Measurements from ENCODE around the gene ABHD5.

ABHD5 gene

DNA sequence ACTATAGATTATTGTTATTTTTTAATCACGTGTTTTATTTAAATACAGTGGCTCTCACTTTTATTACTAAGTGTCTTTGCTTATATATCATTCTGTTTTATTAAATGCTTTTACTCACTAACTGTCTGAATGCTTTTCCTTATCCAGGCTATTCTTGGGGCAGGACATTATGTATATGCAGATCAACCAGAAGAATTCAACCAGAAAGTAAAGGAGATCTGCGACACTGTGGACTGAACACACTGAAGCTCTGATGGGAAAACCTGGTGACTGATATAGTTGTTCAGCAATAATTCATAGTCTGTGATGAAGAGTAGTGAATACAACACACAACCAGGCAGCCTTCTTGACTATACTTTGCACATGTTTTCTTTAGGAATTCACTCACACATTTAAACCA, 27.6 kb downstream of the ABHD5 start:
- no peak for DNase-seq (ENCODE audit: low read depth in 1 of 2, low spot score in 1 of 2)

DNA sequence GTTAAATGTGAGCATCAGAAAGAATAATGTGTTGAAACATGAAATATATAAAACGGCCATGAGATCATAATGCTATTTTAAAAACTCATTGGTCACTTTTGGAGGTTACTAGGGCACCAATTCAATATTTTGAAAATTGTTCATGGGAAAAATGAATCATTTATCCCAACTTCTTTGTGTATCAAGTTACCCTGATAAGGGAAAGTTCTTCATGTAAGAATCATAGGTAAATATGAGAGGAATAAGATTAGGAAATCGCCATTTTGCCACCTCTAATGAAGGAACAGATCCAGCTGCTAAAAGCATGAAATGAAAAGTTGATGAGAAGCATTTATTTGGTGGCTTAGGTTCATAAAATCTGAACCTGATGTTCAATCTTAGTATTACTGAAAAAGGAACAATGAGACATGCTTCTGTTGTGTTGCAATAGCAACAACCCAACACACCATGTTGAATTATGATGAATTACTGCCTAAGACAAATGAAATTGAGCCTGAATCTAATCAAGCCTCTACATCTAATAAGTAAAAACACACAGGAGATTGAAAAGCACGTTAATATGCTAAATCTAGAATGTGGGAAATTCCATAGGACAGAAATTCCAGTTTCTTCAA, 32.5 kb downstream of the ABHD5 start:
- no peak for DNase-seq (ENCODE audit: low read depth in 1 of 2, low spot score in 1 of 2)

DNA sequence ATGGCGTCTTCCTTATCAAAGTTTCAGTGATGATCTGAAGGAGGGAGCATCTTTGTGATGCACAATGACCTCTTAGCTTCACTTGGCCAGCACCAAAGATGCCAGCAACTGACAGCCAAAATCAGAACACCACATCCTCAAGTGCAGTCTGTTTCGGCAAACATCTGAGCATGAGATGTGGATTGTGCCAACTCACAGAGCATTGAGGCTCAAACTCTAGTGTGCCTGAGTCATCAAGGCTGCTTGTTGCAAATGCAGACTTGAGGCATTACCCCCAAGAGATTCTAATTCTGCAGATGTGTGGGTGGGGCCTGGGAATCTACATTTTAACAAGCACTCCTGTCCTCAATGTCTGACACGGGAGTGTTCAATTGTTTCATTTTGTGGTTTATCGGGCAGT, 35.8 kb downstream of the ABHD5 start:
- DNase-seq (ENCODE audit: low read depth in 1 of 2, low spot score in 1 of 2), result no peak

DNA sequence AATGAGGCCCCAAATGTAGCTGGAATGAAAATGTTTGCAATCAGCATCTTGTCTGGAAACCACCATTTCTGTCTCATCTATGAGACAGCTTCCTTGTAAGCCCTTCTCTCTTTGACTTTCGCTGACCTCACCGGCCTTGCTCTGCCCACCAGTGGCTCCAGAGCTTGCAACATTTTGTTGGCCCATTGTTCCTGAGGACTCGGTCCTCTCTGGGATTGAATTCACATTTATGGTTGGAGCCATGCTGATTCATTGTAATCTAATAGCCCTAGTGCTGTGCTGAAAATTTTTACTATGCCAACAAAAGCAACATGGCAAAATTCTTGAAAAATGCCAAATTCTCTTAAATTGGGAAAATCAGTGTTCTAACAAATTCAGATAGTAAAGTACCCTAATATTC, 37.2 kb downstream of the ABHD5 start:
- DNase-seq (ENCODE audit: low read depth in 1 of 2, low spot score in 1 of 2), result no peak

DNA sequence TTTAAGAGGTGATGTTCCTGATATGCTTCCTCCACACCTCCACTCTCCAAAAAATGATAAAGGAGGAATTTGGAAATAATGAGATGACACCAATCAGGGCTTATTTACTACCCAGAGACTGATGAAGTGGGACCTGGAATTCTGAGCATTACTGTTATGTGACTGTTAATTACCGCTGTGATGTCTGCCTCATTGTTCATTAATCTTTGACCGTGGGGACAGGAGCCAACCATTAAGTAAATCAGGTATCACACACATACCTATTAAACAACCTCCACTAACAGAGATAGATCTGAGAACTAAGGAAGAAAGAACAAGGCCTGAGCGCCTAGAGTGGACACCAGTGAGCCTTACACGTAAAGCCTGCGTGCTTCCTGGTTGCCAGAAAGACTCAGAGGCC, 37.7 kb downstream of the ABHD5 start:
- no peak for DNase-seq (ENCODE audit: low read depth in 1 of 2, low spot score in 1 of 2)

DNA sequence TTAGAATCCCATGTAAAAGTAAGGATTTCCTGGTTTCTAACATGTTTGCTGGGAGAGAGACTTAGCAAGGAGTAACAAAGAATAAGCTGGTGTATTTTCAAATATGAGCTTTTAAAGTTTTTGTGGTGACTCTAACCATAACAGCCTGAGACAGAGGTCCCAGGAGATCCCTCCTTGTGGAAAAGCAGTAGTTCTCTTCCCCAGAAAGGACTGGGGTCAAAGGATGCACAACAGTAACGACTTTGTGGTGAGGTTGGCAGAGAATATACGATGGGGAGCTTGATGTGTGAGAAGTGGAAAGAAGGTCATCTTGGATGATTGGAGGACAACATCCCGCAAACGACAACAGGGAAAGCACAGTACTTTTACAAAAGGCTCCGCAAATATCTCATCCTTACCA, 38.2 kb downstream of the ABHD5 start:
- DNase-seq (ENCODE audit: low read depth in 1 of 2, low spot score in 1 of 2), result no peak

DNA sequence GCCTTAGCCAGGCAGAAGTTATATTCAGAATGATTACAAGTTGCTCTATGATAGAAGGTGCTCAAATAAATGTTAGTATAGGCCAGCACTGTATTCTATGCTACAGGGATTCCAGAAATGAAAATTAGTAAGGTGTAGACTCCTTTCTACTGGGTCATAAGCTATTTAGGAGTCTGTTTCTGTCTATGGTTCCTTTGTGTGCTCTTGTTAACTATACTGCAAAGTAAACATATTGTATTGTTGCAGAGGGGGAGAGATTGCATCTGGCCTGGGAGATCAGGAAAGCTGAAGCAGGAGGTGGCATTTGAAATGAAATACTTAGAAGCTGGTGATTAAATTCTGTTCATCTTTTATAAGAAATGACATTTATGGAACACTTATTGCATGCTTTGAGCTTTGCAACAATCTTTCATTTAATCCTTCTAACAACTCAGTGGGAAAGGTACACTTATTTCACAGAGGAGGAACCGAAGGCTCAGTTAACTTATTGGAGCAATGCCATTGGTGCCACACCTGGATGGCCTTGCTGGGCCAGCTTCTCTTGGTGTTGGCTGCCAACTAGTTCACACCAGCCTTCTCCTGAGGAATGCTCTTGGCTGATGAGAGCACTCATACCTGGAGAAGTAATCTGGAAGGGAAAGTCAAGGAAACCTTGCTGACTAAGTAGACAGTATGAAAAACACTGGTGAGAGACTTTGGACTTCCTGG, 39.1 kb downstream of the ABHD5 start:
- DNase-seq (ENCODE audit: low read depth in 1 of 2, low spot score in 1 of 2), result no peak

DNA sequence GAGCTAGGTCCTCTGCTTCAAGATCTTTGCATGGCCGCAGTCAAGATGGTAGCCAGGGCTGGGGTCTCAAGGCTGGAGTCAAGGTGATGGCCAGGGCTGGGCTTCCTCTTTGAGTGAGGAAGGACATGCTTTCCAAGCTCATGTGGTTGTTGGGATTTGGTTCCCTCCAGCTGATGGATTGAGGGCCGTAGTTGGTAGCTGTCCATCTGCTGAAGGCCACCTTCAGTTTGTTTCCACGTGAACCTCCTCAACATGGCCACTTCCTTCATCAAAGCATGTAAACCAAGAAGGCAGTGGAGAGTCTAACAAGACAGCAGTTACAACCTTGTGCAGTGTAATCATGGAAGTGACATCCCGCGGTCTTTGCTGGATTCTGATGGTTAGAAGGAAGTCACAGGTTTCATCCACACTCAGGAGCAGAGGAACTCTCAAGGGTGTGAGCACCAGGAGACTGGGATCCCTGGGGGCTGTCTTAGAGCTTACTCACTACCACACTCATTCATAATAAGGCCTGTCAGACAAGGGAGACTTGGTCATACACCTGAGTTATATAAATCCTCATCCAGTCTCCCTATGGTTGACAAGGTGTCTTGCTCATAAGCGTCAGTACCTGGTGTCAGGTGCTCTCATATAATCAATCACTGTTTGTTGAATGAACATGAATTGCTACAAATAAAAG, 42.1 kb downstream of the ABHD5 start:
- no peak for DNase-seq (ENCODE audit: low read depth in 1 of 2, low spot score in 1 of 2)

DNA sequence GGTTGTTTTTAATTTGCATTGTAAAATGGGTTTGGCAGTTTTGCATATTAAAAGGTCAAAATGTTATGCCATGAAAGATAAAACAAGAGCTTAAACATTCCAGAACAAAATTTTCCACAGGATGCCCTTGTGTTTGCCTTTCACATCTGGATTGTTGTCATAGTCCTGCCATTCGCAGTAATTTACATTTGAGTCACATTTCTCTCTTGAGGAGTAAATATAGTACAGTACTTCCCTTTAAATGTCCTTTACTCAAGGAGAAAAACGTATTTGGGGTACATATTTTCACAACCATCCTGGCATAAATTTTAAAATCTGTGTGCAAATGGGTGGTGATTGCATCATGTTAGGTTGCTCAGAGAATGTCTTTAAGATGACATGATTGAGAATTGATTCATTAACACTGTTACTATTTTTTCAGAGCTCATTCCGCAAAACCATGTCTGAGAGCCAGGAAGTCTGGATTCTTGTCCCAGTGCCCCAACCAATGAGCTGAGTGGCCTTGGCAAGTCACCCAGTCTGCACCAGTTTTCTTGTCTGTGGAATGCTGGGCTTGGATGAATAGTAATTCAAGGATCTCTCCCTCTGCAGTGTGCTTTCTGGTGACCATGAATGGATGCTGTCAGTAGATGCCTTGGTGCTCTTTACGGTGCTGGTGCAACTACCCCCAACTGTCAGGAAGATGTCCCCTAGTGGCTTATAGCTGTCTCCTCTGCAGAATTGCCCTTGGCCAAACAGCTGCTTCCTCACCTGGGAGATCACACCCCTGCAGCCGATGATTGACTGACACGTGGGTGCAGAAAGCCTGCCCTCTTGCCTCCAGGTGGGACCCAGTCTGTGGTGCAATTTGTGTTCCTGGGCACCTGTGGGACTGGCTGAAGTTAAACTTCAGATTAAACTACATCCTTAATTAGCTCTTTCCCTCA, 43.0 kb downstream of the ABHD5 start:
- DNase-seq (ENCODE audit: low read depth in 1 of 2, low spot score in 1 of 2), result no peak

DNA sequence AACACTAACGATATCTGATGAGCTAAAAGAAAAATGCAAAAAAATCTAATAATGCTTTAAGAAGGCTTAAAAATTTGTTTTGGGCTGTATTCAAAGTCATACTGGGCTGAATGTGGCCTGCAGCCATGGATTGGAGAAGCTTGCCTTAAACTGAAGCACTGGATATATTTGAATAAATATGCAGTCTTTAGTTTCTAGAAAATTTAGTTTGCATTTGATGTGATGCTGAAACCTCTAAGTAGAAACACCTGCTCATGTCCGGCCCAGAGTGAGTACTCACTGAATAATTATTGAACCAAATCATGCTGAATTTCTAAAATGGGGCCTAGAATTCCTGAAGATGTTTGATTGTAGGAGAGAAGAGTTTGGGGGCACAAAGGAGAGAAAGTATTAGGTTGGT, 43.9 kb downstream of the ABHD5 start:
- no peak for DNase-seq (ENCODE audit: low read depth in 1 of 2, low spot score in 1 of 2)

DNA sequence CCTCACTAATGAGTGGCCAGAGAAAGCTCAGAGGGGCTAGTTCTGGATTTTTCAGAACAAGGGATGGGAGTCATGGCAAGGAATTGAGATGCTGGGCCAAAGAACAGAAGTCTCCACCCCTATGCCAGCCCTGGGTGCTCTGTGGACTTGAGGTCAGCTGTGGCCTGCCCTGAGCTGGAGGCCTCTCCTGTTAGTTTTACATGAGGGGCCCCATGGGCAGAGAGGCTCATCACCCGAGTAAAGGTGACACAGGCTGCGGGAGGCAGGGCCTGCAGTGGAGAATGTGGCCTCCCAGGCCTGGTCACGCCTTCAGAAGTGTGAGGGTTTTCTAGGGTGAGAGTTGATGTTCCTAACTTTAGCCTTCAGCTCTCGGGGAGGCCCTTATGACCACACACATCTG, 44.9 kb downstream of the ABHD5 start:
- no peak for DNase-seq (ENCODE audit: low read depth in 1 of 2, low spot score in 1 of 2)

DNA sequence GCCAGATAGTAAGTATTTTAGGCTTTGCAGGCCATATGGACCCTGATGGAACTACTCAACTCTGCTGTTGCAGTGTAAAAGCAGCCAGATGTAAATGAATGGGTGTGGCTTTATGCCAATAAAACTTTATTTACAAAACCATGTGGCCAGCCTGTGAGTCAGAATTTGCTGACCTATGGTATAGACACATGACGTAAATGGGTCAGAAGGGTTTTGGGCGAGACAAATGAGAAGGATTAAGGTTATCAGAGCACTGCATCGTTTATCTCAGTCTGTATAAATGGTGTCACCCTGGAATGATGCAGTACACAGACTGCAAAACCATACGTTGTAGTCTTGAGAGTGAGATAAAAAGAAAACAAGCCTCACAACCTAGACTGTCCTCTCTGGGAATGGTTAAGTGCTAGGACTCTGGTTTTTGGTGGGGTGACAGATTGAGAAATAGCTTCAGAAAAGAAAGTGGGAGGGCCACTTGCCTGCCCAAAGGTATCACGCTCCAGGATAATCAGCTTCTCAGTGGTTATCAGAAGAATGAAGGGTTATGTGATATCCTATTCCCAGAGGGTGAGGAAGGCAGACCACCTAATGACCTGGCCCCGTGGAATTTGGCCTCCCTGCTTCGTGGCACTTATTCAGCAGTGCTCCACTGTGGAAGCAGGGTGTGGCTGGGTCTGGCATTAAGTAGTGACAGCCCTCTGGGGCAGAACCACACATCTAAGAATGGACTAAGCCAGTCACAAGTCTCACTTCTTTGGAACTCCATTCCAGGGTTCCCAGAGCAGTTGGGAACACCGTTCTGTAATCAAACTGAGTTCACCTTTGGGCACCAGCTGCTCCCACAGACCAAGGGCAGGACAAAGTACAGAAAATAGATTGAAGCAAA, 46.1 kb downstream of the ABHD5 start:
- no peak for DNase-seq (ENCODE audit: low read depth in 1 of 2, low spot score in 1 of 2)

DNA sequence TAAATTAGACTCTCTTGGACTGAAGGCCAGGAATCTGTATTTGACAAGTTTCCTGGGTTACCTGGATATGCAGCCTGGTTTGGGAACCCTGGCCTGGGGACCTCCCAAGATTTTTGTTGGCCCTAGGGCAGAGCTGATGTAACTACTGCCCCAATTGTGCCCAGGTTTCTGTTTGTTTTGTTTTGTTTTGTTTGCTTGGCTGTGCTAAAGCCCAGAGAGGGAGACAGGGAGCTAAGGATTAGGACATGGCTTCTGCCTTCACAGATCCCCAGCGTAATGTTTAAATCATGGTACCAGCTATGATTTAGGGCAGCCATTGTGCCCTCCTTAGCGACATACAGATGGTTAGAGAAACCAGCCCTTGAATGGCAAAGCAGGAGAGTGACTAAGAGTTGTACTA, 47.6 kb downstream of the ABHD5 start:
- DNase-seq (ENCODE audit: low read depth in 1 of 2, low spot score in 1 of 2), result no peak

DNA sequence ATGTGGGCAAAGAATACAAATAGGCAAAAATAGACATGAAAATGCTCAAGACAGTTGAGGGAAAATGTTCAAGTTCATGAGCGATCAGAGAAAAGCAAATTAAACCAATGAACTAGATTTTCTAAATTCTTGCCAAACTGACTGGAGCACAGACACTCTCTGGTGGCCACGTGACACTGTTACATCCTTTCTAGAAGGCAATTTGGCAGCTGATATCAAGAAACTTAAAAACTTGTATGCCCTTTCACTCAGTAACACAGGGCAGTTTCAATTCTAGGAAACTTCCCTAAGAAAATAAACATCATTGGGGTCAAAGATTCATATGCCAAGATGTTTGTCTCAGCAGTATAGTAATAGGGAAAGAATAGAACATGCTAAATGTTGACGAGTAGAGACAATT, 52.2 kb downstream of the ABHD5 start:
- DNase-seq (ENCODE audit: low read depth in 1 of 2, low spot score in 1 of 2), result no peak

DNA sequence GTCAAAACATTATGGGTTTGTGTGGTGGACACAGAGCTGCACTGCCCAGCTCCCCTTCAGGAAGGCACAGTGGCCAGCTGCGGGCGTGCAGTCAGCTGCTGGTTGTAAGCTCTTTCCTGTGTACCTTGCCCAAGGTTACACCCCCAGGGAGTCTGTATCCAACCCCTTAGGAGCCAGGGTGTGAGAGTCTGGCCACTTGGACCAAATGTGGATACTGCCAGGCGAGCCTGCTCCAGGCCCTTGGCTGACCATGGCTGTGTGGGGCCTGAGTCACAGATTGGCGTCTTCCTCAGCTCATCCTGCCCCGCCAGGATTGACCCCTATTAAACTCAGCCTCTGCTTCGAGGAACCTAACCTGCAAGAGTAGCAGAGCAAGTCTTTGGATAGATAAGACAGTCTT, 56.9 kb downstream of the ABHD5 start:
- DNase-seq (ENCODE audit: low read depth in 1 of 2, low spot score in 1 of 2), result no peak

DNA sequence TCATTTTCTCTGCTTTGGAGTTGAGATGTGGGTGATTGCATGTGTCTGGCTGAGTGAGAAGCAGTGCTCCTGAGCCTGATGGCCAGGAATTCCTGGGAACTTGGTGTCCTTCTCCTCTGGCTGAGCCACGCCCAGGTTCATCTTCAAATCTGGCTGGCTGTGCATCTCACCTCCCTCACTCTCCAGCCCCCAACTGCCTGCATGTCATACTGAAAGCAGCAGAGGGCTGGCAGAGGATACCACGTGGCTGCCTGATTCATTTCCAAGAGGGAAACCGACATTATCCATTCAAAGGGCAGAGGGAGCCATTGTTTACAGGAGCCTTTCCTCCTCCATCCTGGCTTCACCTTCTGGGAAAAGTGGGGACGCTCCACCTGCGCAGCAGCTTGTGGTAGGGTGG, 57.4 kb downstream of the ABHD5 start:
- no peak for DNase-seq (ENCODE audit: low read depth in 1 of 2, low spot score in 1 of 2)

DNA sequence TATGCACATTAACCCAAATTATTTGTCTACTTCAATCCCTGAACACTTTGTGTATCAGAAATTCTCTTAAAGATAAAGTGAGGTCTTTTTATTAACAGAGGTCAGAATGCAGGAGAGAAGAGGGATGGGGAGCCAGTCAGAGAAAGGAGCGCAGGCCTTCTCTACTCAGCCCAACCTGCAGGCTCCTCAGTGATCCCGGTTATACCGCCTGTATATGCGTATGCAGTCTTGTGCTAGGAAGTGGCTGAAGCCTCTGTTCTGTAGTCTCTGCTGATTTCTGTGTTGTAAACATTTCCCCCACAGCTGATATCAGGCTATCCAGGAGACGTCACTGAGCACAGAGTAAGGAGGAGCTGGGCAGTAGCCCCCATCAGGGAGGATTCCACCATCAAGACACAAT, 57.9 kb downstream of the ABHD5 start:
- DNase-seq (ENCODE audit: low read depth in 1 of 2, low spot score in 1 of 2), result no peak

DNA sequence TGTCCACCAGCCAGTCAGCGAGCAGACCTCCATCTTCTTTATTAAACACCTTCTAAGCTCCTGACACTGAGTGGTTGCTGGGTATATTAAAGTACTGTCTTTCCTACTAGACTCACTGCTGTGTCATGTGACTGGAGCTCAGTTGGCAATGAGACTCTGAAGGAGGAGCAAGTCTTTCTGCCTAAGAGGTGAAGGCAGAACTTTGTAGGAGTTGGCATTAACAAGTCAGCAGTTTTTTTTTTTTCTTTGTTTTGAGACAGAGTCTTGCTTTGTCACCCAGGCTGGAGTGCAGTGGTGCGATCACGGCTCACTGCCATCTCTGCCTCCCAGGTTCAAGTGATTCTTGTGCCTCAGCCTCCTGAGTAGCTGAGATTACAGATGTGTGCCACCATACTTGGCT, 62.2 kb downstream of the ABHD5 start:
- DNase-seq (ENCODE audit: low read depth in 1 of 2, low spot score in 1 of 2), result no peak

DNA sequence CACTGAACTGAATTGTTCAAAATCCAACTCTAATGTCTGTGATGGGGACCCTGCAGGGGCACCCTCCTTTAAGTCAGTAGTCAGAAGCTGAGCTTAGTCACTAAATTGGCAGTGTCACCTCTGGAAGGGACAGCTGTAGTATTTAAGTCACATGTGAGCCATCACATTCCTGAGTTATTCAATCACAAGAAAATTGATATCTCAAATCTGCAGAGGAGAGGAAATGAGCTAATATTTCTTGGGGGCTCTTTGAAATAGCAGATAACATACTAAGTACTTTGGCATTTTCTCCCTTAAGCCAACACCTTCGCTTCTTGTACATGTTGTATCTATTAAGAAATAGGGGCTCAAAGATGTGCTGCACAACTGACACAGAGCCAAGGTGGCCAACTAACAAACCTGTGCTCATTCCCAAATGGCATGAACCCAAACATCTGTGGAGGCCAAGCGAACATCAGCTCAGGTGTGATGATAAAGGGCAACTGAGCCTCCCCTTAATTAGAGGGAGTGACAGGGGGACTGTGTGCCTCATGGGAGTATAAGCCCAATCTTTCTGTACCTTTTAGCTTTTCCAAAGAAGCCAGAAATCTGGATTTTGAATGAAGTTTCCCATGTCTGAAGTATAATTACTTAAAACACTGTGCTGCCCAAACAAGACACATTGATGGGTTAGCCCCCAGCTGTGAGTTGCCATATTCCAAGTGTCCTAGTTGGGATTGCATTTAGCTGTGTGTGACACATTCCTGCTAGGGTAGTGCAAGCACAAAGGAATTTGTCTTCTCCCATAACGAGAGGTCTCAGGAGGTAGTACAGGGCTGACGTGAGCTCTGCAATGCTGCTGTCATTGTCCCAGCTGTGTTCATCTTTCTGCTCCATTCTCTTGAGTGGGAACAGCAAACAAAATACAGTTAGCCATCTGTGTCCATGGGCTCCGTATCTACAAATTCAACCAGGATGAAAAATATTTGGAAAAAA, 63.3 kb downstream of the ABHD5 start:
- DNase-seq (ENCODE audit: low read depth in 1 of 2, low spot score in 1 of 2), result no peak

Measured in stimulated activated CD4-positive, alpha-beta T cell treated with anti-CD3 and anti-CD28 coated beads, Interleukin-15, amount 100 ng/mL, for 1 hour (primary cell).